ENCODE measurements around the gene CES4A.

CES4A gene

GRCh38 chr16:66996324-66996982, 8.1 kb downstream of the CES4A start:
- no peak overlapping the region for H3K4me3 ChIP-seq (ENCODE audit: severe bottlenecking)
- peaks cover 1% of the 10 kb centered on the region for H3K4me1 ChIP-seq (ENCODE audit: insufficient read depth, poor library complexity, severe bottlenecking)
- no peak overlapping the region for H3K27ac ChIP-seq (ENCODE audit: poor library complexity, severe bottlenecking)
- ATAC-seq (ENCODE audit: low read depth) (peak; percentile 50), DNase-seq (ENCODE audit: low spot score) (no peak)
- no peaks in the 10 kb centered on the region for H3K36me3 ChIP-seq (ENCODE audit: low read depth)
- H3K27me3 ChIP-seq (ENCODE audit: insufficient read depth, poor library complexity, severe bottlenecking), result no peaks in the 10 kb centered on the region
- no peak for TF ChIP-seq CTCF (IDR thresholded peaks at IDR 0.05; ENCODE audit: poor library complexity, severe bottlenecking)
- H3K9me3 ChIP-seq (ENCODE audit: severe bottlenecking), result no peaks in the 10 kb centered on the region

DNA sequence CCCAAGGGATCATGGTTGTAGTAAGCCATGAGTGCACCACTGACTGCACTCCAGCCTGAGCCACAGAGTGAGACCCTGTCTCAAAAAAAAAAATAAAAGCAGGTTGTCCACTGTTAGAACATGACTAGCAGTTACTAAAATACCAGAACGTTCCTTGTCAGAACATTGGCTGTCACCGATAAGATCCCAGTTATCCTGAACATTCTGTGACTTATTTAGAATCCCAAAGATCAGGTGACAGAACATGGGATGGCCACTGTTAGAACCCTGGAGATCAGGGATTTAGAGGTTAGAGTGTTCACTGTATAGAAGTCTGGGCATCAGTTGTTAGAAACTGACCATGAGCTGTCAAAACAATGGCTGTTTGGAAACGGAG, 8.6 kb downstream of the CES4A start:
- no peak for TF ChIP-seq CTCF (IDR thresholded peaks at IDR 0.05; ENCODE audit: poor library complexity, severe bottlenecking)
- H3K36me3 ChIP-seq (ENCODE audit: low read depth), result no peaks in the 10 kb centered on the region
- no peak for DNase-seq (ENCODE audit: low spot score)
- no peaks in the 10 kb centered on the region for H3K9me3 ChIP-seq (ENCODE audit: severe bottlenecking)
- H3K4me1 ChIP-seq (ENCODE audit: insufficient read depth, poor library complexity, severe bottlenecking), result peaks cover 6% of the 10 kb centered on the region
- no peaks in the 10 kb centered on the region for H3K27me3 ChIP-seq (ENCODE audit: insufficient read depth, poor library complexity, severe bottlenecking)
- H3K27ac ChIP-seq (ENCODE audit: poor library complexity, severe bottlenecking), result no peak overlapping the region
- ATAC-seq (ENCODE audit: low read depth), result no peak
- no peak overlapping the region for H3K4me3 ChIP-seq (ENCODE audit: severe bottlenecking)

DNA sequence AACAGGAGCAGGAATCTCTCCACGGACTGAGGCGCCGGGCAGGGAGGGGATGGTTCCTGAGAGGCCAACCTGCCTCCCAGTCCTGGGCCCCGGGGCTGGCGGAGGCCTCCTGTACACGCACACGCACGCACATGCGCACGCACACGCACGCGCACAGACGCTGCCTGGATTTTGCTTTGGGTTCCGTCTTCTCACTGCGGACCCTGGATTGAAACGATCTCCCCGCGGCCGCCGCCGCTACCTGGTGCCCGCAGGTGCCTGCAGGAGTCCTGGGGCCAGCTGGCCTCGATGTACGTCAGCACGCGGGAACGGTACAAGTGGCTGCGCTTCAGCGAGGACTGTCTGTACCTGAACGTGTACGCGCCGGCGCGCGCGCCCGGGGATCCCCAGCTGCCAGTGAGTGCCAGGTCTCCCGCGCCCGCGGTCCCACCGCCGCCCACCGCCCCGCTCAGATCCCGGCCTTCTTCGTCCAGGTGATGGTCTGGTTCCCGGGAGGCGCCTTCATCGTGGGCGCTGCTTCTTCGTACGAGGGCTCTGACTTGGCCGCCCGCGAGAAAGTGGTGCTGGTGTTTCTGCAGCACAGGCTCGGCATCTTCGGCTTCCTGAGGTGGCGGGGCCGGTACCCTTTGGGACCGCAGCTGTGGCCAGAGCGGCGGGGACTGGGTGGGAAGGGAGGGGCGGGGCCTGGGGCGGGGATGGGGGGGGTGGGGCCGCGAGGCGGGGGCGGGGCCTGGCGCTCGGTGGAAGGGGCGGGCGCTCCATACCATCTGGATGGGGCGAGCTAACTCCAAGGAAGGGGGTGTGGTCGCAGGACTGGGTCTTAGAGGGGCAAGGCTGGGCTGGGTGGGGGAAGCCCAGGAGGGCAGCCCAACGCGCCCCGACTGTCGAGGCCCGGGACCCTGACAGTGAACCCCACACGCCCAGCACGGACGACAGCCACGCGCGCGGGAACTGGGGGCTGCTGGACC, 12.3 kb downstream of the CES4A start:
- ATAC-seq (ENCODE audit: low read depth), result peak; percentile 43
- H3K27me3 ChIP-seq (ENCODE audit: insufficient read depth, poor library complexity, severe bottlenecking), result no peaks in the 10 kb centered on the region
- peak overlapping the region; percentile 34 for H3K4me3 ChIP-seq (ENCODE audit: severe bottlenecking)

GRCh38 chr16:67001726-67002125, 13.3 kb downstream of the CES4A start:
- Histone ChIP-seq H3K9me3 (ENCODE audit: severe bottlenecking) (no peaks in the 10 kb centered on the region), H3K27ac (ENCODE audit: poor library complexity, severe bottlenecking) (no peak overlapping the region), H3K4me3 (ENCODE audit: severe bottlenecking) (no peak overlapping the region), H3K27me3 (ENCODE audit: insufficient read depth, poor library complexity, severe bottlenecking) (no peaks in the 10 kb centered on the region), H3K4me1 (ENCODE audit: insufficient read depth, poor library complexity, severe bottlenecking) (peaks cover 7% of the 10 kb centered on the region), H3K36me3 (ENCODE audit: low read depth) (no peaks in the 10 kb centered on the region)
- ATAC-seq (ENCODE audit: low read depth) (peak; percentile 25; the same call in 1 of the 3 replicates), DNase-seq (ENCODE audit: low spot score) (no peak)
- TF ChIP-seq CTCF (IDR thresholded peaks at IDR 0.05; ENCODE audit: poor library complexity, severe bottlenecking), result no peak

More for the DNA sequence above, 12.3 kb downstream of the CES4A start:
- TF ChIP-seq CTCF (IDR thresholded peaks at IDR 0.05; ENCODE audit: poor library complexity, severe bottlenecking), result no peak
- no peak for DNase-seq (ENCODE audit: low spot score)
- Histone ChIP-seq H3K9me3 (ENCODE audit: severe bottlenecking) (no peaks in the 10 kb centered on the region), H3K4me1 (ENCODE audit: insufficient read depth, poor library complexity, severe bottlenecking) (peaks cover 7% of the 10 kb centered on the region), H3K27ac (ENCODE audit: poor library complexity, severe bottlenecking) (no peak overlapping the region), H3K36me3 (ENCODE audit: low read depth) (no peaks in the 10 kb centered on the region)

Measured in RWPE2 (cell line).